Activated T-cell treated with anti-CD3 and anti-CD28 coated beads for 48 hours (primary cell): ENCODE measurements around the gene POLN.
"Not testable (repeated sequence)": the region's sequence is repeated elsewhere in the genome, so short reads cannot be mapped to it uniquely, and the experiment has no call there.

ENCODE experiments used
- DNase-seq: peaks from one replicate; pipeline ENCODE4 v3.0.0-alpha.2; 2020; ENCODE audit warnings: low read depth

POLN gene

DNA sequence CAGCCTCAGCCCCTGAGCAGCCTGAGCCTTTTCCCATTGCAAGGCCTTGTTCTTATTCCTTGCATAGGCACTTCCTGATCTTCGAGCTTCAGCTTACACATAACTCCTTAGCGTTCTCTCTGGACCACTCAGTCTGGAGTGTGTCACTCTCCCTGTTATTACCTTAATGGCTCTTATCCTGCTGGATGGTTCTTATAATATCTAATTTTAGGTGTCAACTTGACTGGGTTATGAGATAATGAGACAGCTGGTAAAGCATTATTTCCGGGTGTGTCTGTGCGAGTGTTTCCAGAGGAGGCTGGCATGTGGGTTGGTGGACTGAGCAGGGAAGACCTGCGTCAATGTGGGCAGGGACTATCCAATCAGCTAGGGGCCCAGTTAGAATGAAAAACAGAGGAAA is 75.7 kb downstream of the POLN start:
- DNase-seq: no peak

DNA sequence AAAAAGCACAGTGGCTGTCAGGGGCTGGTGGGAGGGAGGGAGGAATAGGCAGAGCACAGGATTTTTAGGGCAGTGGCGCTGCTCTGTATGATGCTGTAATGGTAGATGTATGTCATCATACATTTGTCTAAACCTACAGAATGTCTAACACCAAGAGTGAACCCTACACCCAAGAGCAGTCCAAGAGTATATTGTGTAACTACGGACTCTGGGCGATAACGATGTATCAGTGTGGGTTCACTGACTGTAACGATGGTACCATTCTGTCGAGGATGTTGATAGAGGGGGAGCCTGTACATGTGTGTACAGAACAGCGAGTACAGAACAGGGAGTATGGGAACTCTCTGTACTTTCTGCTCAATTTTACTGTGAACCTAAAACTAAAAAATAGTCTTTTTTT is 76.5 kb downstream of the POLN start:
- no peak for DNase-seq

DNA sequence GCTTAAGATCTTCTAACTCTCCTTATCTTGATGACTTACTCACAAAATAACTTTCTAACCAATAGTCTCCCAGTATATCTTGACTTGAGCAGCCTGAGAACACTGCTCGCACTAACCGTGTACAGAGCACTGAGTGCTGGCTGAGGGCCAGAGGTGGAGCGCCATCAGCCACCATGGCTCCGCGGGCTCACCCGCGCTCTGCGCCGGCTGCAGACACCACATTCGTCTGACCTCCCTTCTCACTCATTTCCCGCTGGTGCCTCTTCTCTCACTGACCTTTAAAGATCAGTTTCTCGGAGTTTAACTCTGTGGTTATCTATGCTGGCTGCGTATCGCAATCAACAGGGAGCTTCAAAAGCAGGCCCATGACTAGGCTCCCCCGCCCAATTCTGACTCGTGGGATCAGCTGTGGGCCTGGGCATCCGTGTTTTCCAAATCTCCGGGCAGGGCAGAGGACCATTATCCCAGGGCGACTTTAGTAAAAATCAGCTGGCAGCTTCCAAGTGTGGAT is 78.6 kb downstream of the POLN start:
- DNase-seq: no peak

DNA sequence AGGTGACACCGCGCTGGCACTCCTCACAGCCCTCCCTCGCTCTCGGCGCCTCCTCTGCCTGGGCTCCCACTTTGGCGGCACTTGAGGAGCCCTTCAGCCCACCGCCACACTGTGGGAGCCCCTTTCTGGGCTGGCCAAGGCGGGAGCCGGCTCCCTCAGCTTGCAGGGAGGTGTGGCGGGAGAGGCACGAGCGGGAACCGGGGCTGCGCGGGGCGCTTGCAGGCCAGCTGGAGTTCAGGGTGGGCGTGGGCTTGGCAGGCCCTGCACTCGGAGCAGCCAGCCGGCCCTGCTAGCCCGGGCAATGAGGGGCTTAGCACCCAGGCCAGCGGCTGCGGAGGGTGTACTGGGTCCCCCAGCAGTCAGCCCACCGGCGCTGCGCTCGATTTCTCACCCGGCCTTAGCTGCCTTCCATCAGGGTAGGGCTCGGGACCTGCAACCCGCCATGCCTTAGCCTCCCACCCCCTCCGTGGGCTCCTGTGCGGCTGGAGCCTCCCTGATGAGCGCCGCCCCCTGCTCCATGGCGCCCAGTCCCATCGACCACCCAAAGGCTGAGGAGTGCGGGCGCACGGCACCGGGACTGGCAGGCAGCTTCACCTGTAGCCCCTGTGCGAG is 80.7 kb downstream of the POLN start:
- not testable (repeated sequence) for DNase-seq

DNA sequence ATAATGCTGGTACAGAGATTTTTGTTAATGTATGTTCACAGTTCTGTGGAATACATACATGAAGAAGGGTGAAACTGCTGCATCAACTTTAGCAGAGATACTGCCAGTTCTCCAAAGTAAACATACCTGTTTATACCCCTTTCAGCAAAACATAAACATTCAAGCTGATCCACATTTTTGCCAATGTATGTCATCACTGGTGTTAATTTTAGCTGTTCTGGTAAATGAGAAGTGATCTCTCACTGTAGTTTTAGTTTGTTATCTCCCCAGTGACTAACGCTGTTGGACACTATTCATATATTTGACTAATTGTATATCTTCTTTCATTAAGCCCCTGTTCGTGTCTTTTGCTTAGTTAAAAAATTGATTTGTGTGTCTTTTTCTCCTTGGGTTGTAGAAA is 82.0 kb downstream of the POLN start:
- DNase-seq: no peak

DNA sequence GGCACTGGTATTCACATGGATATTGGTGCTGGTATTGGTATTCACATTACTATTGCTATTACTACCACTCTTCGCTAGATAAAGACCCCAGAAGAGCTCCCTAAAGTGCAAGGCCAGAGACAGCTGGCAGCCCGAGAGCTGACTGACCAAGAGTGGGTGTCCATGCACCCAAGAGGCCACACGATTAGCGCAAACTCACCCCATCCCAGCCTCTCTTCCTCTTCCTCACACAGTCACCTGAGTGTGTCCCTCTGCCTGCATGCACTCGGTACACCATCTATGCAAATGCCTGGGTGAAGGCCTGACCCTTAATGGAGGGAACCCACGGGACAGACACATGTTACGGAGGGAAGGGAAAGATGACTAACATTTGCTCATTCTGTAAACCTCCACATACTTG is 86.7 kb downstream of the POLN start:
- DNase-seq: no peak

DNA sequence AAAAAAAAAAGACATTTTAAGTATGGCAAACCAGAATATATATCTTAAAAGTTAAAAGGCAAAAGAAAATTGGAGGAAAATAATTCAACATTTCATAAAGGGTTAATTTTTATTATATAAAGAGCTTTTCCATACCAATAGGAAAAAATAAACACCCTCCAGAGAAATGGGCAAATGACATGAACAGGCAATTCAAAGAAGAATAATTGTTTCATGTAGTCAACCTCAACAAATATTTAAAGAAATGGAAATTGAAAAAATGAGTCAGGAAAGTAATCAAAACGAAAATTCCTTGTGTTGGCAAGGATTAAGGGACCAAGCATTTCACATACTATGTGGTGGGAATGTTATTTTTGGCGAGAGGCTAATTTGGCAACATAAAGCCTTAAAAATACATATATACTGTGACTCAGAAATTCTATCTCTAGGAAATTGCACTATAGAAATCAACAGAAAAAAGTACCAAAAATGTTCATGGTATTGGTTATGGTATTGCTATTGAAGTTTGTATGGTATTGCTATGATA is 87.6 kb downstream of the POLN start:
- DNase-seq: no peak

DNA sequence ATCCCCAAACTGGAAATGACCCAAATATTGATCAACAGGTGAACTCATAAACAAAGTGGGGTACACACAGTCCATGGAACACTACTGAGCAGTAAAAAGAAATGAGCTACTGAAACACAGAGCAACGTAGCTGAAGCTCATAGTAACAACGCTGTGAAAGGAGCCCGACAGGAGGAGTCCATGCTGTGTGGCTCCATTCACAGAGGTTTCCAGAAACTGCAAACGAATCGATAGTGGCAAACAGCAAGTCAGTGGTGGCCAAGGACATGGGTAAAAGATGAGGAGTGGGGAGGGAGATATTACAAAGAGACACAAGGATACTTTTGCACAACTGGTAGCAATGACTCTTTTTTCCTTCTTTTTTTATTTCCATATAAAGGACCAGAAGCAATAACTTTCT is 90.4 kb downstream of the POLN start:
- no peak for DNase-seq

DNA sequence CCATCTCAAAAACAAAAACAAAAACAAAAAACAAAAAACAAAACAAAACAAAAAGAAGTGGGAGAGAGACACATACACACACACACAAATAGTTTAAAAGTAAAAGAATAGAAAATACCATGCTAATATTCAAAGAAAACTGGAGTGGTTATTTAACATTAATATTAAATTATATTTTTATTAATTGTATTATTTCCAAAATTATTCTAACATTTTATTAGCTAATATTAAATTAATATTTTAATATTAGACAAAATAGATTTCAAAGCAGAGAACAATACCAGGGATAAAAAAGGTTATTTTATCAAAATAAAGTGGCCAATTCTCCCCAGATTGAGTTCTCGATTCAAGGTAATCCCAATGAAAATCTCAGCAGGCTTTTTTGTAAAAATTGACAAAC is 91.8 kb downstream of the POLN start:
- DNase-seq: no peak

DNA sequence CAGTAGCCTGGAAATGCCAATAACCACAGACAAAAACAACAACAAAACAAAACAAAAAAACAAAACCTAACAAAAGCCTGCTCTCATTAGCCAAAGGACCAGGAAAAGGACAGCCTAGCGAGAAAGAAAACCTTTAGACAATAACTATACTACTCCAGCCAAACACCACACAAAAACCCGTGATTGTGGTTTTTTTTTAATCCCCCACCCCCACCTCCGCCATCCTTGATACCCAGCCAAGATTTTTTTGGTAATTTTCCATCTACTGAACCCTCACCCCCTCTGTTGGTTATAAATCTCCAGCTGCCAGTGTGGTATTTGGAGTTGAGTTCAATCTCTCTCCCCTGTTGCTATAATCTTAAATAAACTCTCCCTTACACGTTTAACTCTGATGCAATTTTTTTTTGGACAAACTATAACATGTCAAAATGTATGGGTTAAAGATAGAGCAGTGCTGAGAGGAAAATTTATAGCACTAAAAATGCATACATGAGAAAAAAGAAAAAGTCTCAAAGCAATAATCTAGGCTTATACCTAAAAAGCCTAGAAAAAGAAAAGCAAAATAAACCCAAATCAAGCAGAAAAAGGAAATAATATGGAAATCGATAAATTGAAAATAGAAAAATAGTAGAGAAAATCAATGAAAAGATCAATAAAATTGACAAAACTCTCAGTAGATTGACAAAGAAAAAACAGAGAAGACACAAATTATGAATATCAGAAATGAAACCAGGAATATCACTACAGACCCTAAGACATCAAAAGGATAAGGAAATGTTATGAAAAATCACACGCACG is 99.1 kb downstream of the POLN start:
- DNase-seq: no peak

DNA sequence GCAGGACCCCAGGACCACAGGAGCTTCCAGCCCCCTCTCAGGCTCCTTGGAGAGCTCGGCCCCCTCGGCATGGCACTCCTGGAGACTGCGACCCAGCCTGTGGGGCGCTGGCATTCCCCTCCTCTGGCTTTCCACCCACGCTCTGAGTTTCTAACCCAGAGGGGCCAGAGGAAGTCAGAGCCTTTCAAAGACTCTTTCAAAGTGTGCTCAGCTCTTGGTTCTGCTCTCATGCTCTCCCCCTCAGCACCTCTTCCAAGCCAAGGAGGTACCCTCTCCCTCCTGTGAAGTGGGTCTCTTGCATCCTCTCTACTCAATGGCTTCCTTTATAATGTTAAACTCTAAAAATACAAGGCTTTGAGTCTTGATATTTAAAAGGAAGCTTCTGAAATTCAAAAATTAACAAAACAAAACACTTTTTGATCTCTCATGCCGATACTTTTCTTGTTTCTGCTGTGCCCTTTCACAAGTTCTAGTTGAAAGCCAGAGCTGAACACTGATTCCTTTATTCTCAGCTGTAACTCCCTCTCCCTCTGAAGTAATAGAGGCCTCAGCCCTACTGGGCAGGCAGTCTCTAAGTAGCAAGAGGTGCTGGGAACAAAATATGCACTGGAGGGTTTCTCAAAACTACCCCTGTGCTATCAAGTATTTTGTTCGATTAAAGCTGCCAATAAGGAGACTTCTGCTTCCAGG is 100.0 kb downstream of the POLN start:
- DNase-seq: no peak

DNA sequence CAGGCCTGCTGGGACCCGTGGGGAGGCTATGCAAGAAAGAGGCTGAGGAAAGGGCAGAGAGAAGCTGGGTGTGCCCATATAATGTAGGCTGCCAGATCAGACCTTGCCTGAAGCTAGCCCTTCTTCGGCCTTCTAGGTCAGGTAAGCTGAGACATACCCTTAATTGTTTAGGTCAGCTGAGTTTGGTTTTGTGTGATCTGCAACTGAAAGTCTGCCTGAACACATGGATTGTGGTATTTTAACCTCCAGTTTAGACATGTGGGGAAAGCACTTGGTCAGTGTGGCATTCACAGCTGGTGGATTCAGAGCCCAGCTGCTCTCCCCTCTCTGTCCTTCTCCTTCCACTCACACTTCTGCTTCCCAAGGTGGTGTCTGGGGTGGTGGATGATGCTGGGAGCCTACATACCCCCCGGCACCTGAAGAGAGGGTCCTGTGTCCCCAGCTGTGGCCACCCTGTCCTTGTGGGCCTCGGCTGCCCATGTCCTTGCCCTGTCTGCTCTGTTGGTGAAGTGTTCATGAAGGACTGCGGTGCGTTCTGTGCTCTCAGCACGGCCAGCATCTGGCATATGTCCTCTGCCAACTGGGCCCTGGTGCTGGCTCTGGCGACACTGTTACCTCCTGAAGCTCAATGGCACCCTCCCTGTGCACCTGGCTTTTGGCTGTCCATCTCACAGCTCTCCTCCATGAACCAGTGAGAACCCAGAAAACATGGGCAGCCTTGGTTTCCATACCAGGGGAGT is 100.7 kb downstream of the POLN start:
- DNase-seq: no peak

DNA sequence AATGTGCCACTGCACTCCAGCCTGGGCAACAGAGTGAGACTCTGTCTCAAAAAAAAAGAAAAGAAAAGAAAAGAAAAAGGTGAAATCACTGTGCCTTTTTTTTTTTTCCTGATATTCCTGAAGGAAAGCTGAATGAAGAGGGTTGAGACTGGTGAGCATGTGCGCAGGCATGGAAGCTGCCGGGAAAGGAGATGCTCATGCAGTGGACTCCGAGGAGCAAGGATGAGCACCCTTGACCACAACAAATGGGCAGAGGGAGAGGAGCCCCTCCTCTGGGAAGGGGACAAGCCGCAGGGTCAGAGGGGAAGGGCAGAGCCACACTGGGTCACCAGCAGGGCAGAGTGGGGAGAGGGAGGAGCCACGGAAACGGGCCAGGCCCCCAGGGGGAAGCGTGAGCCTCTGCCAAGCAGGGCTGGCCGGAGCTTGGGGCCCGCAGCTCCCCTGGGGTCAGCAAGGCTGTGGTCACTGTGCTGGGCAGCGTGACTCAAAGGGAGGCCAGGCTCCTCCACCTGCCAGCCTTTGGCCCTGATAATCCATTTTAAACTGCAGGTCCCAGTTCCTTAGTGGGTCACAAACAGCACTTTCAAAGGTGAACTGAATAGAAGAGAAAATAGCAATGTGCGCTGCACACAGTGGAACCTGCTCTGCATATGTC is 102.9 kb downstream of the POLN start:
- DNase-seq: no peak

DNA sequence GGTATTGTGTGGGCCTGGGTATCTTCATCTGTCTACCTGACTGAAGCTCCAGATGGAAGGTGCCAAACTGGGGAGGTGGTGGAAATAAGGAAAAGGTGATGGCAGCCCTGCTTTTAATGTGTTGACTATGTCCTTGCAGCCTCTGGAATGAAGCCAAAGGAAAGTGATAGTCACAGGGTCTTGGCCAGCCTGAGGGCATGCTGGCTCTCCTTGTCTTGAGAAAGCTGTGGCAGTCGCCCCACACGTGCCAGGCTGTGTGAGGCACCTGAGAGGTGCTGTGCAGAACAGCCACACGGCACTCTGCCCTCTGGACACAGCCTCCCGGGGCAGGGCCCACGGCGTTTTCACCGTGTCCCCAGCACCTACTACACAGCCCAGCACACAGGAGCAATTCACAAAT is 105.2 kb downstream of the POLN start:
- no peak for DNase-seq

DNA sequence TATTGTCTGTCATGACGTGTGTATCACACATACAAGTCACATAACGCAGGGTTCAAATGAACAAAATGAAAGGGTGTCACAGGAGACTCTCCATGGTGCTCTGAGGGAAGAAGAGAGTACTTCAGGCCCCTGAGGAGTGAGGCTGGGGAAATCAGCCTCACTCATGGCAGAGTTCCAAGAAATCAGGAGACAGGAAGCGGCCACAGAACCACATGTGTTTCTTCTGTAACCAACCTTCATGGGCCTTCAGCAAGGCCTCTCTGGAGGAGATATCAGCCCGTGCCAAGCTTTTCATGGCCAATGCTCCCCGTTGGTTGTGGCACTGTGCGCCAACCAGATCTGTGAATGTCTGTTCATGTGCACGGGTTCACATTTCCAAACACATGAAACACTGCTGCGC is 106.8 kb downstream of the POLN start:
- no peak for DNase-seq

DNA sequence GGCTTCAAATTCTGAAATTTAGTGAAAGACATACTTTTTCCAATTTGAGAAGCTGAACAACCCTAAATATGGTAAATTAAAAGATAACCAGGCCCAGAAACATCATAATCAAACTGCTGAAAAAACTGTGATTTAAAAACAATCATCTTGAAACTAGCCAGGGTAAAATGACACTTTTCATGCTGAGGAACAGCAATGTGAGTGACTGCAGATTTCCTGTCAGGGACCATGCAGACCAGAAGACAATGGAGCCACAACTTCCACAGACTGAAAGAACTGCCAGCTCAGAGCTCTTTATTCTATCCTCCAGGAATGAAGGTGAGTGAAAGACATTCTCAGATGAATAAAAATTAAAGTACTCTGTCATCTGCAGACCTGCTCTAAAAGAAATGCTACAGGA is 109.5 kb downstream of the POLN start:
- DNase-seq: no peak

DNA sequence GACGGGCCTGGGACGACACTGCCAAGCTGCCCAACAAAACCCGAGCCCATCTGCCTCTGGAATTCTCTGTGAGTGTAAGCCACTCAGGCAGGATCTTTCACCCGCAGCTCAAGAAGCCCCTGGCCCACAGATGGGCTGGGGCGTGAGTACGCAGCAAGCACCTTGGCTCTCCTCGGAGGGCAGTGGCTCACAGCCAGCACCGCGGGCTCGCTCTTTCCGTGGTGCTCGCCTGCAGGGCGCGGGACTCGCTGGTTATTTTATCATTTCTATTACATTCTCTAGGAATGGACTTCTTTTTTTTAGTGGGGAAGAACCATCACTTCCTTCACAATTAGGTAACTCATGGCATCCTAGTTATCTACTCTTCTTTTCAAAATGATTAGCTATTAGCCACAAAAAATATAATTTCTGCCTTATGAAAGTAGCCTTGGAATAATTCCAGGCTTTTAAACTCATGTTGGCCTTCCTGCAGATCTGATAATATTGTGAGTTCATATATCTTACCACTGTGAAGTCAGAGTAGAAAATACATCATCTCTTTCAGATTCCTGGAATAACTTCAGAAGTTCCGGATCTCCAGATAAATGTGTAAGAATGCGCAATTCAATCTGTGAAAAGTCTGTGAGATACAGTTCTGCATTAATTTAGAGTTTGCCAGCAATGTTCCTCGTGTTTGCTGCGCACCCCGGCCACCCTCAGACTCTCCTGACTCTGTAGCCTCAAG is 114.2 kb downstream of the POLN start:
- no peak for DNase-seq

DNA sequence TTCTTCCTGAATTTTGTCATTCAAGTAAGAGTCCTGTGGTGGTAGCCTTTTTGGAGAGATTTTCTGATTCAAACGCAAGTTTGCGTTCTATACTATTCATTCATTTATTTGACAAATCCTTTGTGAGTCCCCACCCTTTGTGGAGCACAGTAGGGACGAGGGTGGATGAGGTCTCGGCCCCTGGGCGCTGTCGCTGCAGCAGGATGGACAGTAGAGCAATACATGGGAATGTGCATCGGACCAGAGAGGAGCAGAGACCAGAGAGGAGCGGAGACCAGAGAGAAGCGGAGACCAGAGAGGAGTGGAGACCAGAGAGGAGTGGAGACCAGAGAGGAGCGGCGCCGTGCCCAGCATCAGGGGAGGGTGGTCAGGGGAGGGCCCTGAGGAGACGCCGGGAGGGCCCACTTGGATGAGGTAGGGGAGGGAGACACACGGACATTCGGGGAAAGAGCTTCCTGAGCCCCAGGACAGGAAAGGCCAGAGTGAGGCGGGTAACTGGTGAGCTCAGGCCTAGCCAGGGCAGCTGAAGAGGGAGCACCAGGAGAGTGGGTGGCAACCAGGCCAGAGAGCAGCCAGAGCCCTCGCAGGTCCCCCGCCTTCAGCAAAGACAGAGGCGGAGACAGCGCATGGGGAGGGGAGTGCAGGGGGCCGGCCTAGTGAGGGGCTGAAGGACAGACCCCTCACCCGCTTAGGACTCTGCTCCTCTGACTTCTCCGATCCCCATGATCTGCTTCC is 115.4 kb downstream of the POLN start:
- DNase-seq: no peak

DNA sequence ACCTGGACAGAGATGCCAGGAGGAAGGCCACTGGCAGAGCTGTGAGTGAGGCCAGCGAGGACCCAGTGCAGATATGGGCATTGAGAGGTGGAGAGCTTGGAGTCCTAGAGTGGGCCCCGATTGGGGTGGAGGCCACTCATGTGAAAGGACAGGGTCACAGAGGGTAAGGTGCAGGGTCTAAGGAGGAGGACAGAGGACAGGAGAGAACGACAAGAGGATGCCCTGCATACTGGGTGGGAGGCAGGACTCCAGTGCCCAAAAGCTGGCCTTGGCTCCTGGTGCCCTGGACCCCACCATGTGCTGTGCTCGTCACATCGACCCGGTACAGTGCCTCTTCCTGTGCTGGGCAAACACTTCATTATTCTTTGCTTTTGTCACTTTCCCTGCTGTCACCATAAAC is 116.1 kb downstream of the POLN start:
- no peak for DNase-seq

DNA sequence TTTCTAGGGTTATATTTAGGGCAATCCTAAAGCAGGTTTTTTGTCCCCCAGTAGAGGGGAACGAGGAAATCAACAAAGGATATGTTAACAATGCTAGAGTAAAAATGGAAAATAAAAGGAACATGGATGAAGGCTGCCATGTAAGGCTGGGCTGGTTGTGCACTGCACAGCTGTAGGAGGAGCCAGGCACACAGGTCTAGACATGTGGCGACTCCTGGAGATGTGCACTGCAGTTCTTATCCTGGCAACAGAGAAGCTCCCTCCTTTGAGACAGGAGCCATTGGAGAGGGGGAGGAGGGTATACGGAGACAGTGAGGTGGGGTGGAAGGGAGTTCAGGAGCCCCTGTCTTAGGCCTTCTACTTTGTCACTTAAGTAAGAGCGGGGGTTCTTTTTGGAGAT is 116.9 kb downstream of the POLN start:
- no peak for DNase-seq
